C4-2B (cell line): ENCODE measurements around the gene SUGP2.
A peak's percentile ranks its signal among the peaks of the same experiment; 100 is the strongest.
"Not testable (repeated sequence)": the region's sequence is repeated elsewhere in the genome, so short reads cannot be mapped to it uniquely, and the experiment has no call there.

ENCODE experiments used
- H3K27ac ChIP-seq: fragments of 450-650 bp; 2 replicates; pipeline ENCODE4 v1.5.1; 2017
- CTCF ChIP-seq: fragments of 450-650 bp; conservative IDR thresholded peaks from 2 replicates; pipeline ENCODE4 v1.5.1; 2017; ENCODE audit warnings: mild to moderate bottlenecking
- ZFX ChIP-seq: fragments of 450-650 bp; IDR thresholded peaks from 2 replicates; pipeline ENCODE4 v1.6.1; 2017

Gene SUGP2

GRCh38 chr19:19026299-19026971 lies 6.9 kb downstream of the SUGP2 start:
- TF ChIP-seq CTCF, result peak; percentile 71
- TF ChIP-seq ZFX, result no peak
- H3K27ac ChIP-seq, result peak overlapping the region; percentile 41

- no peak for TF ChIP-seq ZFX
- no peak for TF ChIP-seq CTCF
- peak overlapping the region; percentile 41 for H3K27ac ChIP-seq
Observed at GRCh38 chr19:19025861-19026260, 7.5 kb downstream of the SUGP2 start.

- not testable (repeated sequence) for H3K27ac ChIP-seq
Observed at GRCh38 chr19:19023376-19023775, 9.9 kb downstream of the SUGP2 start.

GRCh38 chr19:19022380-19022961 lies 10.8 kb downstream of the SUGP2 start:
- TF ChIP-seq ZFX (no peak), CTCF (no peak)
- H3K27ac ChIP-seq, result no peak overlapping the region

- no peak overlapping the region for H3K27ac ChIP-seq
- TF ChIP-seq ZFX (no peak), CTCF (no peak)
Observed at GRCh38 chr19:19021115-19021514, 12.2 kb downstream of the SUGP2 start.

- TF ChIP-seq ZFX, result no peak
- no peak overlapping the region for H3K27ac ChIP-seq
Observed at GRCh38 chr19:19010551-19010950, 22.8 kb downstream of the SUGP2 start.

GRCh38 chr19:19009951-19010350 lies 23.4 kb downstream of the SUGP2 start:
- no peak for TF ChIP-seq CTCF
- TF ChIP-seq ZFX, result no peak
- H3K27ac ChIP-seq, result no peak overlapping the region

GRCh38 chr19:19006213-19006612 lies 27.1 kb downstream of the SUGP2 start:
- no peak for TF ChIP-seq ZFX
- TF ChIP-seq CTCF, result no peak
- no peak overlapping the region for H3K27ac ChIP-seq
